Astrocyte (in vitro differentiated cells and primary cell): Measurements from ENCODE around the gene PFKFB4.

Source experiments
- CTCF ChIP-seq: IDR thresholded peaks from 2 replicates; pipeline ENCODE4 v1.5.1; 2011; ENCODE audit warnings: low read depth, mild to moderate bottlenecking, inconsistent platforms, low read length, moderate library complexity; ENCODE audit not compliant: insufficient read depth
- EZH2 ChIP-seq: IDR thresholded peaks from 2 replicates; pipeline ENCODE4 v1.6.1; 2012; ENCODE audit warnings: mild to moderate bottlenecking, low read length, inconsistent platforms; ENCODE audit not compliant: insufficient read depth

- TF ChIP-seq CTCF, result no peak
- no peak for TF ChIP-seq EZH2
Measured at GRCh38 chr3:48476426-48477053, 80.1 kb downstream of the PFKFB4 start.
